GM18873 (cell line): ENCODE measurements around the gene IGSF8.

Experiments used
- ATAC-seq: cut with Tn5 transposase; IDR thresholded peaks from one replicate; pipeline ENCODE4 v1.9.1; 2021; ENCODE audit warnings: mild to moderate bottlenecking, moderate library complexity, moderate number of reproducible peaks; ENCODE audit not compliant: unreplicated experiment, low FRiP score

IGSF8 gene

DNA sequence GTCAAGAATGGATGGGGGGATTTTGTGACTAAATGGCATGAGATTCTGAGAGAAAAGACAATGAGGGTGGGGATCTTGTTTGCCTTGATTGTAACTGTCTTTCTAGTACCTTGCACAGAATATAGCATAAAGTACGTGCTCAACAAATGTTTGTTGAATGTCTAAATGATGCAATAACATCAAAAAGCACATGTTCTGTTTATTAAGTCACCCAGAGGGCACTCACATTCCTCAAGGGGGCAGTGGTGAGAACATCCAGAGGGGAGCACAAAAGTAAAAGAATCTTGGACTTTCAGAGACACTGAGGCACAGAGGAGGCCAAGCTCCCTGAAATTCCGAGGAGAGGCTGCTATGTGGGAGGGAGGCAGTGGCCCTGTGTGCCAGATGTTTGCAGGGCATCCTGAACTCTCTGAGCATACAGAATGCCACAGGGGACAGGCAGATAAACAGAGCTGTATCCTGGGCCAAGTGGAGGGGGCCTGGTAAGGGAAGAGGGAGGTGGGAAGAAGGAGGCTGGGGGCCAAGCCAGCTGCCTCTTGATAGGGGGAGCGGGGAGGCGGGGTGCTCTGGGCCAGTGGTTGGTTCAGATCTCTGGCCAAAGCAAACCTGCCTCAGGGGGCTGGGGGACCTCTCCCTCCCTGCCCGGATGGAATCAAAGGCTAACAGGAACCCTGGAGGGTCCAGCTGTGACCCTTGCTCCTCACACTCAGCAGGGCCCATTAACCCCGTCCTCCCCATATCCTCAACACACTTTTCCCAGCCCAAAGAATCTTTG lies 10.7 kb upstream of the IGSF8 start:
- no peak for ATAC-seq

DNA sequence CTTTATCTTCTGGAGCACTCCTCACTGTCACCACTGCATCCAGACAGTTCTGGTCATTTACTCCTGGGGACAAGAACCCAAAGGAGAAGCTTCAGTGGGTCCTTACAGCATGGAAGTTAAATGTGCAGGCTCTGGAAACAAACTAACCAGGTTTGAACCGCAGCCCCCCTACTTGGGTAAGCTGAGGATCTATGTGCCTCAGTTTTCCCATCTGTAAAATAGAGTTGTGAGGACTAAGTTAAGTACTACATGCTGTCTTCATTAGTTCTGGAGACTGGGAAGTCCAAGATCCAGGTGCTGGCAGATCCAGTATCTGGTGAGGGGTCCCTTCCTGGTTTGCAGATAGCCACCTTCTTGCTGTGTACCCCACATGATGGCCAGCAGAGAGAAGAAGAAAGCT lies 9.1 kb upstream of the IGSF8 start:
- ATAC-seq: no peak

DNA sequence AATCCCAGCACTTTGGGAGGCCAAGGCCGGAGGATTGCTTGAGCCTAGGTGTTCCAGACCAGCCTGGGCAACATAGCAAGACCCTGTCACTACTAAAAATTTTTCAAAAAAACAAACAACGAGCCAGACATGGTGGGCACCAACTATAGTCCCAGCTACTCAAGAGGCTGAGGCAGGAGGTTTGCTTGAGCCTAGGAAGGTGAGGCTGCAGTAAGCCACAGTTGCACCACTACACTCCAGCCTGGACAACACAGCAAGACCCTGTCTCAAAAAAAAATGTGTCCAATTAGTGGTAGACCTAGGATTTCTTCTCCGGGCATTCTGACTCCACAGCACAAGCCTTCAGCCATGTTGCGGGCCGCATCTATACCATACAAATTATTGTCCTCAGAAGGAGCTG lies 6.7 kb upstream of the IGSF8 start:
- no peak for ATAC-seq

DNA sequence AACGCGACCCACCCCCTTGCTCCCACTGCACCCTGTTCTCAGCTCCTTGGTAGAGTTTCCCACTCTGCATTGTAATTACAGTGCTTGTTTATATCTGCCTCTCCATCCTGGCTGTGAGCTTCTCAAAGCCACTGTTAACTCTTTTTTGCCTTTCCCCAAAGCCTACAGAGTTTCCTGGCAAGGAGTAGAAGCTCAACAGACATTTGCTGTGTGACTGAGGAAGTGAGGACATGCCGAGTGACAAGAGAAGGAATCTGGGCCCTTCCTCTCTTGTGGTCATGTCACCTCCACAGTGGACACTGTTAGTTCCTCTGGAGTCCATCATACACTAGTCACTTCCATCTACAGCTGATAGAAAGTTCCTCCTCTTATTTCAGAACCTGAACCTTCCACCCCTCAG lies 6.1 kb upstream of the IGSF8 start:
- ATAC-seq: no peak

GRCh38 chr1:160103658-160104408 lies 5.4 kb upstream of the IGSF8 start:
- ATAC-seq: no peak

GRCh38 chr1:160101717-160102522 lies 3.5 kb upstream of the IGSF8 start:
- ATAC-seq: no peak

GRCh38 chr1:160101037-160101716 lies 2.8 kb upstream of the IGSF8 start:
- no peak for ATAC-seq

DNA sequence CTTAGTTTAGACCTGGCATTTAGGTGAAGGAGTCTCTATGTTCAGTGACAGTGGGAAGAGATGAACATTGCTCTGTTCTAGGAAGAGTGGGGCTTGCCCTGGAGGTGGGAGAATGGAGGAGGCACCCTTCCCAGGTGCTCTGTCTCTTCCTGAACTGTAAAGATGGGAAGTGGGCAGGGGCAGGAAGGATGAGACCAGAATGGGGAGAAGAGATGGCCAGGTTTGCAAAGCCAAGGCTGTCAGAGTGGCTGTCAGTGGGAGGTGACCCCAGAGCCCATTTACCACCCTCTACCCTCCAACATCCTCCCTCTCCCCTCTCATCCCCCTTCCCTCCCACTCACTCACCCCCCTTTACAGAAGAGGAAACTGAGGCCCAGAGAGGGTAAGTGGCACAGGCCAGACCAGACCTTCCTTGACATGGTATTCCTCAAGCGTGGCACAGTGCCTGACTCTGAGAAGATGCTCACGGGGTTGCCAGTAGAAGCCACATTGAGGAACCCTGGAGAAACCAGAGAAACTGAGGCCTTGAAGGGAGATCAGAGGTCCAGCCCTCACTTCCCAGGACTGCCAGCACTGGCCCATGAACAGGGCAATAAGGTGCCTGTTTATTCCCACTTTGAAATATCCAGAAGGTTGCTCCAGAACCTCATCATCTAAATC lies 1.4 kb upstream of the IGSF8 start:
- no peak for ATAC-seq

GRCh38 chr1:160098852-160099561 lies 588 bp upstream of the IGSF8 start:
- ATAC-seq: peak; percentile 71

DNA sequence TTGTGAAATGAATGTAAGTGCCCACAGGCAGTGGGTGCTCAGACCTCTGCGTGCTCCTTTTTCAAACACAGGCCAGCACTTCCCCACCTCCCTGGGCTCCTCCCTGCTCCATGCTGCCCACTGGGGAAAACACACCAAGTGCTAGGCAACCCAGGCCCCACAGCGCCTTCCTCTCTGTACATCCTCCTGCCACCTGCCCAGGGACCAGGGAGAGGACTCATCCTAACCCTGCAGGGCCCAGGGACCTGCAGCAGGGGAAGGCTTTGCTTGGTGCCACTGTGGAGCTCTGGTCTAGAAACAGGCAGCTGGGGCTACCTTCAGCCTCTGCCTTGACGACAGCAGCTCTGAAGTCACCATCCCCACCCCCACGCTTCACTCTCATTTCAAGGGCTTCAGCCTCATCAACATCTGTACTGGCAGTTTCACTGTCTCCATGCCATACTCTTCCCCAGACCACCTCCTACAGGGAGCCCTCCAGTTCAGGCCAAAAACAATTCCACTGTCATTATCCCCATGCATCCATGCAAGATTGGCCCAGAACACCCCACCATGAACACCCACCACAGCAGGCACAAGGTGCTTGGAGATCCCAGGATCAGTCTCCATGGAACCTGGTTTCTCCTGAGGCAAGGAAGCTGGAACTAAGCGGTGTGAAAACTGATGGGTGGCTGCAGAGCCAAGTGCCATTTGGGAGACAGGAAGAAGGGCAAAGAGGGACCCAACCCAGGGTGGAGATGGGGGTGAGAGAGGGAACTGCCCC lies 1.1 kb downstream of the IGSF8 start:
- no peak for ATAC-seq

- no peak for ATAC-seq
These were observed 1.9 kb downstream of the IGSF8 start for GRCh38 chr1:160096274-160097116.

DNA sequence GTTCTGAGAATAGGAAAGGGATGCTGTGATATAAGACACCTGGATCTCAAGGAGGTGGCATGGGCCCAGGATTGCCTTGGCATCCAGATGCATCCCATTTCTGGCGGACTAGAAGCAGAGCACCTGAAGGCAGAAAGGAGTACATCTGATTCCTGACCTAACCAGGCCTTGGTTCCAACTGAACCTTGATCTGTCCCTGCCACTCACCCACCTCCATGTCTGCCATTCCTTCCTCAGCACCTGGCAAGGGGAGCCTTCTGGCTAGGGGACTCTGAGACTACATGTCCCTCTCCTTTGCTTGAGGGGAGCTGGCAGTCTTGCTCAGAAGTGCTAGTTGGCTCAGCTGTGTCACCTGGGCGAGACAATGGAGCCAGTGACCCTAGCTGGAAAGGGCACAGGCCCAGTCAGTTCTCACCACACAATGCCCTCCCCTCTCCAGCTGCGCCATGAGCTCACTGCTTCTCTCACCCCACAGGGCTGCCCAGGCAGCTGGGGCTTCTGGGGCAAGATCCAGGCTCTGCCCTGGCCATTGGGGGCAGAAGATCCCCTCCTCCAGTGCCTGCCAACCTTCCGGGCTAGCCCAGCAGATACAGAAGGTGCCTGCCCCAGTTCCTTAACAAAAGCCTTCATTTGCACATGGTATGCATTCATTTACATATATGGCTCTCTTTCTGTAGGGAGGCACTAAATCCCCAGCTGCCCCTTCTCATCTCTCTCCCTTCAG lies 2.9 kb downstream of the IGSF8 start:
- ATAC-seq: no peak

GRCh38 chr1:160094806-160095205 lies 3.6 kb downstream of the IGSF8 start:
- ATAC-seq: no peak

DNA sequence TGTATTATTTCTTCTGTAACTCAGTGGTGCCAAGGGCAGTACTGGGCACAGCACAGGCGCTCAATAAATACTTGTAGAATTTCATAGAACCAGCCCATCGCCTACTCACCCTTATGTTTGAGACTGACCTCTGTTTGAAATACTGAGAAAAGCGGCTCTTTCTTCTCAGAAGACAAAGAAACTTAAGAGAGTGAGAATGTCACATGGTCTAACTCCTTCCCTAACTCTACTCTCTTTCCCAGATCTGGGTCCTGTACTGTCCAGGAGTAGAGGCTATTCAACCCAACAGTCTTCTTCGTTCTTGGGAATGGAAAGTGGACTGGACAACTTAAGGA lies 4.2 kb downstream of the IGSF8 start:
- ATAC-seq: no peak

- no peak for ATAC-seq
These were observed 4.7 kb downstream of the IGSF8 start for GRCh38 chr1:160093624-160094290.

- no peak for ATAC-seq
These were observed 5.4 kb downstream of the IGSF8 start for GRCh38 chr1:160093069-160093395.
